ENCODE data around the gene EIF4E3.

The EIF4E3 gene

GRCh38 chr3:71723452-71724170, 1.6 kb downstream of the EIF4E3 start:
- no peak for DNase-seq (ENCODE audit: low spot score)

- no peak for DNase-seq (ENCODE audit: low spot score)
These were observed 2.5 kb downstream of the EIF4E3 start for GRCh38 chr3:71722693-71723092.

GRCh38 chr3:71721651-71722157, 3.5 kb downstream of the EIF4E3 start:
- no peak for DNase-seq (ENCODE audit: low spot score)

- DNase-seq (ENCODE audit: low spot score): no peak
These were observed 4.2 kb downstream of the EIF4E3 start for GRCh38 chr3:71721002-71721401.

- no peak for DNase-seq (ENCODE audit: low spot score)
These were observed 7.1 kb downstream of the EIF4E3 start for GRCh38 chr3:71718072-71718471.

GRCh38 chr3:71714595-71714994, 10.6 kb downstream of the EIF4E3 start:
- no peak for DNase-seq (ENCODE audit: low spot score)

GRCh38 chr3:71713041-71713440, 12.2 kb downstream of the EIF4E3 start:
- no peak for DNase-seq (ENCODE audit: low spot score)

- DNase-seq (ENCODE audit: low spot score): peak; percentile 89
These were observed 14.2 kb downstream of the EIF4E3 start for GRCh38 chr3:71710906-71711494.

- no peak for DNase-seq (ENCODE audit: low spot score)
These were observed 15.2 kb downstream of the EIF4E3 start for GRCh38 chr3:71709908-71710511.

- peak; percentile 82 for DNase-seq (ENCODE audit: low spot score)
These were observed 16.6 kb downstream of the EIF4E3 start for GRCh38 chr3:71708476-71709105.

GRCh38 chr3:71707595-71707994, 17.6 kb downstream of the EIF4E3 start:
- DNase-seq (ENCODE audit: low spot score): no peak

GRCh38 chr3:71705681-71706080, 19.5 kb downstream of the EIF4E3 start:
- no peak for DNase-seq (ENCODE audit: low spot score)

- DNase-seq (ENCODE audit: low spot score): no peak
These were observed 20.3 kb downstream of the EIF4E3 start for GRCh38 chr3:71704915-71705314.

GRCh38 chr3:71703797-71704196, 21.4 kb downstream of the EIF4E3 start:
- no peak for DNase-seq (ENCODE audit: low spot score)

- no peak for DNase-seq (ENCODE audit: low spot score)
These were observed 22.8 kb downstream of the EIF4E3 start for GRCh38 chr3:71702131-71703024.

GRCh38 chr3:71701251-71701762, 23.9 kb downstream of the EIF4E3 start:
- DNase-seq (ENCODE audit: low spot score): no peak

- peak; percentile 88 for DNase-seq (ENCODE audit: low spot score)
These were observed 30.2 kb downstream of the EIF4E3 start for GRCh38 chr3:71695000-71695482.

GRCh38 chr3:71694358-71694999, 30.7 kb downstream of the EIF4E3 start:
- no peak for DNase-seq (ENCODE audit: low spot score)

GRCh38 chr3:71693641-71694040, 31.6 kb downstream of the EIF4E3 start:
- no peak for DNase-seq (ENCODE audit: low spot score)

GRCh38 chr3:71692139-71692538, 33.1 kb downstream of the EIF4E3 start:
- no peak for DNase-seq (ENCODE audit: low spot score)

GRCh38 chr3:71690341-71690841, 34.8 kb downstream of the EIF4E3 start:
- DNase-seq (ENCODE audit: low spot score): no peak

All from pons (tissue), 1 donor.